ENCODE results near the gene ZNF827.
A peak's percentile ranks its signal among the peaks of the same experiment; 100 is the strongest.
"Not testable (repeated sequence)": the region's sequence is repeated elsewhere in the genome, so short reads cannot be mapped to it uniquely, and the experiment has no call there.

The ZNF827 gene

DNA sequence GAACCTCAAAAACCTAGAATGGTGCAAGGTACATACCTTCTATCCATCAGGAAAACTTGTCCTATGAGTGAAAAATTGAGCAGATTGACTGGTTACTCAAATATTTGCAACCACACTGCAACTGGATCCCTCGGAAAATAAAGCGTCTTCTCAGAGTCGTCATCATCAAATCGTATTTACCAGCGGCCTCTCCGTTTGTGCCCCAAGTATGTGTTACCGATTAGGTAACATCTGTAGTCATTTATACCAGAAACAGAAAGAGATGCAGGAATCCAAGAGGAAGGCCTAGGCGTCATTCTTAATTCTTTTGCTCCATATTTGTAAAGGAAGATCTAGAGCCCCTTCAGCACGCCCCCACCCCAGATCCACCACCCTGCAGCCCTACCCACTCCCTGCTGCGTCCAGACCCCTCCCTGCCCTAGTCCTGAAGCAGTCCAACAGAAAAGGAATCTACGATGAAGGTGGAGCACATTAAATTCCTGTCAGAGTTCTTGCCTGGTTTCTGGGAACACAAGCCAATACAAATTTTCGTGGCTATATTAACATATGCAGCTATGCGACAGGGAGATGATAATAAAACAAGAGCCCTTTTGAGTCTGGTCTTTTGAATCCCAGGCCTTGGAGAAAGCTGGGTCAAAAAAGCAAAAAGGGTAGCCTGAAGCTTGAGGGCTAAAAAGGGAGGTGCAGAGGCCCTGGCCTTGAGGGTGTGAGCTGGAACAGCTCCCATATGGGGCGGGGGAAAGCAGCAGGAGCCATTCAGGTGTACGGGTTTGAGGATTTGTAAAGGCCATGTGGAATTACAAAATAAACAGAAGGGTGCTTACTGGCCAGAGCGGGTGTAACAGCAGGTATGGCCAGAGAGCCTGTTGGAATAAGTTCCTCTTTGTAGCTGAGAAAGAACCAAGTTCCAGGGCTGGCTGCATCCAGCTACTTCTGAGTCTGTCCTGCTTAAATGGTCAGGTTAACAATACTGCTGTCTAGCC lies 77.0 kb downstream of the ZNF827 start:
- peak; percentile 66 for DNase-seq

DNA sequence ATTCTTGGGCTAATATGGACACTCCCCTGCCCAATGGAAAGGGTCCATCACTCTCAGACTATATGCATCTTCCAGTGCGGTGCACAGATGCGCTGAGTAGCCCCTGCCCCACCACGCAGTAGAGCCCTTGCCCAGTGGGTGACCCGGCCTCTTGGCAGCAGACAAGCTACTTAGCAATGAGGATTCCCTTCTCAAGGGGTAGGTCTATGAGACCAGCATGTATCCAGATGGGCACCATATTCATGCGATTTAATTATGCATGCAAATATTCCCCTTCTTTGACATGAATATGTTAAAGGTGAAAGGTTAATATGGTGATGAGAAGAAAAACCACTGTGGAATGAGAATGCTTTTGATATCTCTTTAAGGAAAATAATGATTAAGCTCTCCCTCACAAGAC lies 77.7 kb downstream of the ZNF827 start:
- no peak for DNase-seq

DNA sequence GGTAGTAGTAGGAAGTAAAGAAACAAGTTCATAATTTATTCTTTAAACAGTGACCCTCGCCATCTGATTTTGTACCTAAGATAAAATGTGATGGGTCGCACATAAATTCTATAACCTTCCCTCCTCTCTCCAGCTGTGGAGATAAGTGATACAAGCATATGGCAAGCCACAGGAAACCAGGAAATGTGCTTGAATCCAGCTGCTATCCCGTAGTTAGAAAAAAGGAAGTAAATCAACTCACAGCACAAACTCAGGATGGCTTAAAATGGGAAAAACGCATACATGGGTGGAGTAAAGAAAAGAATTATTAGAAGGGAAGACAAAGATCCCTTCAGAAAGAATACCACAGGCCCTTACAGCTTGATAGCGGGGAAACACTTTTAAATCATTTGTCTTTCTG lies 78.2 kb downstream of the ZNF827 start:
- no peak for DNase-seq

DNA sequence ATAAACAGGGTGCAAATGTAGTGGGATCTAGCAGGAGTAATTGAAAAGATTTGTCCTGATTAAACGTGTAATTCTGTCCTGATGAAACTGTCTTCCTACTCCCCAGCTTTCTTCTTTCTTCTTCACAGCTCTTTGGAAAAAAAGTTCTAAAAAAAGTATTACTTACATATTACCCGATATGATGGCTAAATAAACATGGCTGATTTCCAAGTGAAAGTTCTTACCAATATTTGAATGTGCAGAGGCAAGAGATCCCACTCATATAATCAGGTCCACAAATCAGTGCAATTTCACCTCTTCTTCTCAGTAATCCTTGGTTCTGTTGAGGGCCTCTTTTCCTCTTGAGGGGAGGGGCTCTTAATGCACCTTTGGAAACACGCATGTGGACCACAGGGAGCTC lies 78.7 kb downstream of the ZNF827 start:
- no peak for DNase-seq

DNA sequence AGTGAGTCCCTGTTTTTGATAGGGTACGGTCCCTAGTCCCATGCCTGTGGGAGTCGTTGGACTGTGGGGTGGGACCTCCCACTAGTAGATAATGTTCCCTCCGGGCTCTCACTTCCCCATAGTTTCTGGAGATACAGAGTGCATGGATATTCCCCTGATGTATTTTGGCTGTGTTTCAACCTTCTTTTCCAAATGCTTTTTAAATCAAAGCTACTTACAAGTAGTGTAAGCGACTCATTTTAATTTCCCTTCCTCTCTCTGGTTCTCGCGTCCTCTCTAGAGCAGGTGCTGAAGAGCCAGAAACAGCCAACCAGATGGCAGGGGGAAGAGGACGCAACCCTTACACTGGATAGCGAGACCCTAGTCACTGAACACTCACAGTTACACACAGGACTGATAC lies 79.2 kb downstream of the ZNF827 start:
- DNase-seq = no peak

DNA sequence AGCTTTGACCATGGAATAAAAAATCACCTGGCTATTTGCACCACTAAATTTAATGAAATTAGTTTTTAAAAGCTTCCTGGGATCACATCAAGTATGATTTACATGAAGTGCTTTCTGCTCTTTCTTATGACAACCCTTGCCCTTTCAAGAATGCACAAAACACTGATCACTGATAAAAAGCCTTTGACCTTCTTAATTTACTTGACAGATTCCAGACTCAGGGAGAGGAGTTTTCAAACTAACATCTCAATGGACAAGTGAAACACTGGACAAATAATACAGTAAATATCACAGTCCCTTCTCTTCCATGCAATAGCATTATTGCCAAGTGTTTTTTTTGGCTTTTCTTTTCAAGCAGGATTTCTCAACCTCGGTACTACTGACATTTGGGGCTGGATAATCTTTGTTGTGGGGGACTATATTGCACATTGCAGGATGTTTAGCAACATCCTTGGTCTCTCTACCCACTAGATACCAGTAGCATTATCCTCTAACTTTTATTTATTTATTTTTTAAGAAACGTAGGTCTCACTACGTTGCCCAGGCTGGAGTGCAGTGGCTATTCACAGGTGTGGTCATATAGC lies 86.3 kb downstream of the ZNF827 start:
- no peak for DNase-seq

DNA sequence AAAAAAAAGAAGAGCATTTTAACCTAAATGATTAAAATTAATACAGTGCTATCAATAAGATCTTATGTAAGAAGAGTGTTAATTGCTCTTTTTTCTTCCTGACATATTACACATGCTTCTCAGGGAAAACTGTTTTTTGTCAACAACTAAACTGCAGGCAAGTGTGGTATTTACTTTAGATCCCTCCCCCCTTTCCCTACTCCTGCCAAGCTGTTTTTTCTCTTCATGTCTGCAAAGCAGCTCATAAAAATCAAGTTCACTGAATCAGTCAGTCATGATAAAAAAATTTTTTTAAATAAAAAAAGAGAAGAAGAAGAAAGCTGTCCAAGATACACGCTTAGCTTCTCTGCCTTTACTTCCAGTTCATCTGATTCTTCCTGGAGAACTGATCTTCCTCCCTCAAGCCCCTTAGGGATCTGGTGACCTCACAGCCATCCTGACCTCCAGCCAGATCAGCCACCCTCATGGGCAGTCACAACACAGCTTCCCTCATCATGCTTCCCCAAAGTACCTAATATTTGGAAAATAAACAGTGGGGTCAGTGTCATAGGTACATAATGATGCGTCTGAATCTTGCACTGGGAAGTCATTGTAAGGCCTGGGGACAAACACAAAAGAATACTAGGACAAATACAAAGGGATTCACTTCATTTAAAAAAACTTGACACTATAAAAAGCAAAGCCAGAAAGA lies 87.0 kb downstream of the ZNF827 start:
- no peak for DNase-seq

DNA sequence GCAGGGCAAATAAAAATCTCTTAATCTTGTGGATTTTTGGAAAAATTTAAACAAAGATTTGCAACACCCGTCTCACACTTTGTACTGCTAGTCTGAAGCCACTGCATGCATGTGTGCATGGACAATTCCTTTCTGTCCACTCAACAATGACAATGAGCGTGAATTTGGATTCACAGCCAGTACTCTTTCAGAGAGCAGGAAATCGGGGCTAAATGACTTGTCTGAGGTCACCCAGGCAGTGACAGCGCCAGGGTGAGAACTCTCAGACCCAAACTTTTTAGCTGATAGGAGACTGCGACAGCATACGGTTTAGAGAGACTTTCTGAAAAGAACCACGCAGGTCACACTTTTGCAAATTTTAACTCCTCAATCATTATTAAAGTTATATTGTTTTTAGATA lies 90.9 kb downstream of the ZNF827 start:
- no peak for DNase-seq

DNA sequence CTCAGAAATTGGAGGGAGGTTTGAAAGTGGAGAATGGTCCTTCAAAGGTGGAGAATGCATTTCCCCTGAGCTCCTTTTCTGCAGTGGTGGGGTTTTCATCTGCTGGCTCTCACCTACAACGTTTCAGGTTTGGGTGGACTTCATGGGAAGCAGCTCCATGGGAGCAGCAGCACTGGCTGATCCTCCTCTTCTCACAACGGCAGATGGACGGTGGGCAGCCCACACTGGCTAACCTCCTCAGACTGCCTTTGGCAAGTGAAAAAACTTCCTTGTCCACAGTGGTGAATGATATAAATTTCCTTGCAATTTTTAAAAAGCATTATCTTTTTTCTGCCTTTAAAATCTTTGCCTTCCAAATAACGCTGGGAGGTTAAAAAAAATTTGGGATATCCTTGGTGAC lies 93.5 kb downstream of the ZNF827 start:
- no peak for DNase-seq

DNA sequence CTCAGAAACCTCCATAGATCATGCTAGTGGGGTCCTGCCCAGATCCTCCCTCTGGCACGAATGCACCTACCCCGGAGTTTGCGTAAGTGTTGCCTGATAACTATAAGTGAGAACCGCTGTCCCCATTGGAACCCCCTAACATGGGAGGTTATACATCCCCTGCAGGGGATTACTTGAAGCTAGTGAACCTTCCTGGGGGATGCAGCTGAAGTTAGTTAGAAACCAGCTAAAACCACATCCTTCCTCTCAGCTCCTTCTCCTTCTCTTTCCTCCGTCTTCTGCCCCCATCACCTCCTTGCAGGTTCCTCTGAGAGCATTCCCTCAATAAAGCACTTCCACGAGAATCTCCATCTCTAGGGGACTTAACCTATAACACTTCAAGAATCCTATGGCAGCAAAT lies 95.0 kb downstream of the ZNF827 start:
- DNase-seq = no peak

DNA sequence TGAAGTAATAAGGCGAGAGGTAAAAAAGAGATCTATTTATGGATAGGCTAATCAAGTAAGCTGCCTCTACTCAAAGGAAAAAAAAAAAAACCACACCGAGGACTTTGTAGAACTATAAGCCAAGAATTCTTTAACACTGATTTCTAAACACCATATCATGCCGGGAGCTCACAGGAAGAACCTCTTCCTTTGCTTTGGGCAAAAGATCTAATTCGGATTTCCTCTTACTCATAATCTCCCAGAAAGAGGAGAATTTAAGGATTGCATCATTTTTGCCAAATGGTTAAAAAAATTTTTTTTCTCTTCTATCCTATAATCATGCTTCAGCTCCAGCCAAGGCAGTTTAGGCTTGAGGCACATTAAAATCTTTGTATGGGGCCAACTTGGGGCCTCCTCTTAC lies 95.5 kb downstream of the ZNF827 start:
- DNase-seq = peak; percentile 87

DNA sequence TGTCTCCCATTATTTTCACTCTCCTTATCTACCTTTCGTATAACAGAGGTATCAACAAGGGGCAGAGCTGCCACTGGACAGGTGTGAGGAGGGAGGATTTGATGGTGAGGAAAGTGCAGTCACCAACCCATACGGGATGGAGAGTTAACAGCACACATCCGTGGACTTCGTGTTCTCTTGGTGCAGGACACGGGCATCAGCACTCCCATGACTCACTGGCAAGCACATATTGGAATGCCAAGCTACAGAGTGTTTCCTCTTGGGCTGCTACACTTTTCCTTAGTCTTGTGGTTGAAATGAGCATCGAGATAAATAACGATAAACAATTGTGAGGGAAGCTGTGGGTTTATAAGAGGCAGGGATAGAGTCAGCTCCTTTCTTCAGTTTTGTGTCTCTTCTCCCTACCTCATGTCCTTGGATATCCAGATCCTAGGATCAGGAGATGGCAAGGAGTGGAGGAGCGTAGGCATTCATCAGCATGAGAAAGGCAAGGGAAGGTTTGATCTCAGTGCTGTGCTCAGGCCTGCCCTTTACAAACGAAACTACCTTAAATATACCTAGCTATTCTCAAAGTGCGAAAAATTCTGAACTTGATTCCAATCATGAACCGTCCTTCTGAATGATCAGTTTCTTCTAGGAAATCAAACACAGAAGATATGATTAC lies 96.3 kb downstream of the ZNF827 start:
- no peak for DNase-seq

DNA sequence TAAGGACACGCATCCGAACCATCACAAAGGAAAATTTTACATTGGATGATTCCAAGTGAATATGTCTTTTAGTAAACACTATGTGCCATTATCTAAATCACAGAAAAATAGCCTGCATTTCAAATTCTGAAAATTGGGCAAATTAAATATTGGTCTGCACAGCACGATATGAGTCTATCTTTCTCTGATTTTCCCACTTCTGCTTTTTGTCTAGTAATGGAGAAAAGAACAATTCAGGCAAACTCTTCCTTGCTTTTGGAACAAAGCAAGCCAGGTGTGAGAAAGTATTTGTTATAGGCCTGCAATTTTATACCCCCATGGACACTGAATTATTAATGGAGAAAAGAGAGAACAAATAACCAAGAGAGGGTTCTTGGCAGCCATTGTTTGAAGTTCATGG lies 97.8 kb downstream of the ZNF827 start:
- DNase-seq = no peak

DNA sequence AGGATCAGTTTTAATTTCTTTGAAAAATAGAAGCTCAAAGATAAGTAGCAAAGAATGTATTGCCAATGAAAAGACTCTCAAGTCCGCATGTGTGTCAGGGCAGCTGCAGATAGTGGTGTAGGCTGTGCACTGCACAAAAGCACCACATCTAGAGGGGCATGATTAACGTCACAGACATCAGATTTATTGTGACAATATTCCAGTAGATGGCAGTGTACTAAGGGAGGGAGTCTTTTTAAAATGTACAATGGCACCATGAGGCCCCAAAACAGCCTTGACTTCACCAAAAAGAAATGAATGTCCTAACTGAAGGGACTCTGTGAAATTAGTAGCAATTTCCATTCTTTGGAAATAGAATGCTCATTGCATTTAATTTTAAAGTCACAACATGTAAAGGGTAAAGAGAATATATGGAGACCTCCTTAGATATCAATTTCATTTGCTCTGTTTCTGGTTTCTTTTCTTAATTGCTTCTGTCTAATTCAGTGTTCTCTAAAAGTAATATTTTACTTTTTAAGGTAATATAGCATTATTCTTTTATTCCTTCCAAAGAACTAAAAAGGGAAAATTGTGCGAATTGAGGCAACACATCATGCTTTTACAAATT lies 98.4 kb downstream of the ZNF827 start:
- DNase-seq = peak; percentile 50

DNA sequence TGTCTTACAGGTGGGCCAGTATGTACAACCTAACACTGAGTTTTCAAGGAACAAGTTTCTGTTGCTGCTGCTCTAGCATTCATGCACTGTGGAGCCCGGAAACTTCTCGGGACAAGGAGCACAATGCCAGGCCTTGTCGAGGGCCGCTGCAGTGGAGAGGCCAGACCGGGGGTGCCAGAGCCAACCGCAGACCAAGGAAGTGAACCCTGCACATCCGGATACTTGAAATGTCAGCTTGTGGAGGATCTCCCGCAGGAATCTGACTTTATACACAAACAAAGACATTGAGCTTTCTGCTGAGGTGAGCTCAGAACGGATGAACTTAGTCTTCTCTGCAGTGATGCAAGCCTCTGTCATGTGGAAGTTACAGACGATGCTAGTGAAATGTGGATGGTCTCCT lies 99.5 kb downstream of the ZNF827 start:
- DNase-seq = no peak

DNA sequence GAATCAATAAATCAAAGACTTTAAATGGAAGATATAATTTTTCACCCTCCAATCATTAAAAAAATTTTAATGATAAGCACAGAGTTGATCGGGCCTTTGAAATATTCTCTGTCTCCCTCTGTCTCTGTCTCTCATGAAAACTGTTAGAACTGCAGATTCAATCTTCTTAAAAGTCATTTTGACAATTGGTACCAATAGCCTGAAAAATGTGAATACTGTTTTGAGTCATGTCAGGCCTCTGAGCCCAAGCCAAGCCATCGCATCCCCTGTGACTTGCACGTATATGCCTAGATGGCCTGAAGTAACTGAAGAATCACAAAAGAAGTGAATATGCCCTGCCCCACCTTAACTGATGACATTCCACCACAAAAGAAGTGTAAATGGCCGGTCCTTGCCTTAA lies 106.2 kb downstream of the ZNF827 start:
- DNase-seq = not testable (repeated sequence)

DNA sequence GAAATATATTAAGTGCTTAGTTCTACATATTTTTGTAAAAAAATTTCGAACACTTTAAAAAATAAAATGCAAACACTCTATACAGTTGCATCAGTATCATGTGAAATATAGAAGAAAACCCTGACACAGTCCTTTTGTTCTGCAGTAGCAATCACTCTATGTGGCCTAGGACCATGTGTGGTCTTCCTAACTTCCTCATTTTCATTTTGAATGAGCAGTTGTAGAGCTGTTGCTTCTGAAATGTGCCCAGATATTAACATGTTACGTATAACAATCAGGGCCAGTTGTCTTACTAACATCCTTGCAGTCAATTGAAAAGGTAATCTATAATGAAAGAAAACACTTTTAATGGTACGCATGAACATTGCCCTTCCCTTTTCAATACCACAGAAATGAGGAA lies 107.9 kb downstream of the ZNF827 start:
- DNase-seq = no peak

DNA sequence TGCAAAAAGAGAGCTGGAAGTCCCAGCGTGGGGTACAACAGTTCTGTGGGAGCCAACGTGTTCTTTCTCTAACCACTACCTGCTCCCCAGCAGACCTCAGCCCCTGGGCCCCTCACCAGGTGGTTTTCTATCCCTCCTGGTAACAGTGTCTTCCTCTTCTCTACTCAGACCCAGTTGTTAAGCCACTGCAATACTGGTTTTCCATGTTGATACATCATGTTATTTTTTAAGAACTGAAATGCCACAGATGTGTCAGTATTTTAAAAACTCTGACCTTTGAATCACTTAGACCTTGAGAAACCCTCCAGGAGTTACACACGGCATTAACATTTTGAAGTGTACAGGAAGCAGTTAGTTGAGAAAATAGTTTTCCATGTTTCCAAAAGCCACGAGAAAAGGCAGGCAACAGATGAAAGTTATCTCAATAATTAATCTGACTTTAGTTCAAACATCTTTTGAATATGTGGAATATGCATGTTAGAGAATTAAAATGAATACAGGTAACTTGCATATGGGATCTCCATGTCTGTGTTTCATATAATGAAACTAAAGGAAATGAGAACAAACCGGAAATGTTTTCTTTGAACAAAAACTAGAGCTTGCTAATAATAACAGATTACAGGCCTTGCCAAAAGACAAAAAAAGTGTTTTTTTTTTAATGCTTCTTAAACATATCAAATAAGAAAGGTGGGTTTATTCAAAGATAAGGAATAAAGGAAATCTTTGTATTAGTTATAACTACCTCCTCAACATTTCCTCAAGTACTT lies 108.8 kb downstream of the ZNF827 start:
- no peak for DNase-seq

DNA sequence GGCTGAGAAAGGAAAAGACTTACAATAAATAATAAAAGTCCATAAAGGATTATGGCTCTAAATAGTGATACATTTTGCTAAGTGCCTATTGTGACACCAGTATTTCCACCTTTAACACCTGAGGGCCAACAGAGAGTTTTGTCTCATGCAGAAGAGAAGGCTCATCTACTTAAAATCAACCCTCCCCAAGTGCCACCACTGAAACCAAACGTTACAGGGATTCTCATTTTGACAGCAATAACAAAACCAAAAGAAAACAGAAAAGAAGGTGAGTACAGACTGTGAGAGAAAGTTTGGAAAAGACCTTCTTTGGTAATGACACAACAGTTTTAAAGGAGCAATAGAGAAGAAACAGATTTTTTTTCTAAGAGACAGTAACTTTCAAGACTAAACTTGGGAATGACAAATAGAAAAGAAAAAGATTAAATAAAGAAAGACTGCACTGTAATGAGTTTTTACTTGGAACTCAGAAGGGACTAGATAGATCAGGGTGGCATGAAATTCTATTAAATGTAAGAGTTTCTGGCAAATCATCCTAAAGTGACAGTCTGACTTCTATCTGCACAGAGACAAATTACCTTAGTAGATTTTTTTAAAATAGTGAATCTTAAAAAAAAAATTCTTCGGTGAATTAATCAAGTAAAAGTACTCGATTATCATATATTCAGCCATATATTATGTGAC lies 109.7 kb downstream of the ZNF827 start:
- no peak for DNase-seq

DNA sequence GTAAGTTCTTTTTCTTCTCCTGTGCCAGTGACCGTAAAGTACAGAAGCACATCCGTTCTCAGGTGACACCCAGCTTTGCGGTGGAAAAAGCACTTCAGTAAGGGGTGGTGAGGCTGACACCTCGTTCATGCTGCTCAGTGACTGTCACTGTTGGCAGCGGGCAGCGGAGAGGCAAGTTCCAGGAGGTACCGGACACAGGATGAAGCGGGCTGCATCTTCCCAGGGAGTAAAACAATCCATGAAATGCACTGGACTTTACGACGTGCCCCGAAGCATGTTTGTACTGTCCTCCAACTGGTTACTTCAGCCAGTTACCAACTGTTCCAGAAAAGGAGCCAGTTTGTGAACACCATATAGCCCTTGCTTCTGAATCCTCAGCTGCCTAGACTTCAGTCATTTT lies 110.7 kb downstream of the ZNF827 start:
- DNase-seq = no peak

DNA sequence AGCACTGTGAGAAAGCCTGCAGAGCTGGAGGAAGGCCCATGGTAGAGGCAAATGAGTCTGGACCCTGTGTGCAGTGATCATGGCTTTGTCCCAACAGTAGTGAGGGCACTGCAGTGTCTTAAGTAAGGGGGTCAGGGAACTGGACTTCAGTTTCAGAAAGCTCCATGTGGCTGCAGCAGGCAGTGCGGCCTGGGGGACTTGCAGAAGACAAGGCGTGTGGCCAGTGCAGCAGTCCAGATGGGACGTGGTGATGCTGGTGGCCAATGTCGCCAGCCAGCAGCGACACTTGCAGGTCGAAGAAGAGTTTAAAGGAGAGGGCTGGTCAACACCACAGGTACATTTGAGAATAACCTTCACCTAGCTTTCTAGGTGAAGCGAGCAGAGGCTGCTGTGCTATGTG lies 113.4 kb downstream of the ZNF827 start:
- DNase-seq = no peak

DNA sequence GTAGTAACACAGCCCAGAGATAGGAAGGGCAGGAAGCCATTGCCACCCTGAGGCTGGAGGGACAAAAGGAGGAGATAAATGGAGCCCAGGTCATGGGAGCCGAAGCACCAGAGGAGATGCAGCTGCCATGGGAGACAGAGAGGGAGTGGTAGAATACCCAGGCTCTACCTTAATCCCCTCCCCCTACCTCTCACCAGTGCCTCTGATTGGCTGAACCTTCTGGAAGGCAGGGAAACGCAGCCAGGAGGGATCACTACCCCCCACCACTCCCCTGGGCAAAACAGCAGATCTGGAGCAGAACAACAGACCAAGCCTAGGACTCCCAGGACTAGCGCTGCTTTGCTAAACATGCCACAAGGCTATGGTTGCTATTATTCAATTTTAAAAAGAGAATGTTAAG lies 114.2 kb downstream of the ZNF827 start:
- no peak for DNase-seq

All from fibroblast of skin of right quadriceps (primary cell).